ENCODE data around the gene CTU1. TPM values are rescaled to one million over a fixed set of nuclear protein-coding genes. Genes with fewer than 3 reads are reported as not detected.

Gene CTU1
- total and polyA plus RNA-seq, 2 donors (not counting 1 experiment from before 2014, with no cell fraction given), result 8.1 to 8.4 TPM

- H3K36me3 ChIP-seq (replicated peaks in 1 of 2; ENCODE audit: control extremely low read depth in 1 of 2, control insufficient read depth in 1 of 2, extremely low read depth in 1 of 2, insufficient read depth in 2 of 2, low read length in 1 of 2), result no peaks in the 10 kb centered on the region
- peaks cover 8 to 14% of the 10 kb centered on the region in 2 donors for H3K4me1 ChIP-seq (ENCODE audit: control insufficient read depth in 2 of 2, insufficient read depth in 2 of 2, low read length in 2 of 2)
- H3K4me3 Mint-ChIP-seq, result no peak overlapping the region
- H3K9me3 Mint-ChIP-seq (ENCODE audit: insufficient read depth), result no peaks in the 10 kb centered on the region
- H3K27me3 ChIP-seq (replicated peaks in 1 of 4; ENCODE audit: control extremely low read depth in 1 of 4, control insufficient read depth in 3 of 4, insufficient read depth in 4 of 4, low read length in 3 of 4), result peaks cover 0 to 7% (median 0%) of the 10 kb centered on the region in 4 experiments
- H3K79me2 ChIP-seq (ENCODE audit: control insufficient read depth, insufficient read depth, low read length), result no peaks in the 10 kb centered on the region
- TF ChIP-seq EZH2 (IDR thresholded peaks at IDR 0.05; ENCODE audit: borderline replicate concordance, insufficient read depth, low read depth, low read length, poor library complexity, severe bottlenecking) (no peak), CTCF (IDR thresholded peaks at IDR 0.05) (no peak)
- ATAC-seq (ENCODE audit: low read depth) (no peak), DNase-seq (no peak)
- no peaks in the 10 kb centered on the region for H3K9me3 ChIP-seq (ENCODE audit: control extremely low read depth in 1 of 3, control insufficient read depth in 2 of 3, insufficient read depth in 1 of 3, low read length in 2 of 3)
- ChIA-PET POLR2A (no interaction called here), CTCF (no interaction called here)
- no peak overlapping the region for H3K27ac Mint-ChIP-seq
- H4K20me1 ChIP-seq (ENCODE audit: control insufficient read depth, insufficient read depth, low read length, poor library complexity, severe bottlenecking), result no peaks in the 10 kb centered on the region
- H2AFZ ChIP-seq (ENCODE audit: insufficient read depth, low read depth, low read length, poor library complexity, severe bottlenecking), result no peak overlapping the region
- H3K4me3 ChIP-seq (ENCODE audit: control extremely low read depth in 1 of 5, extremely low read depth in 1 of 5, insufficient read depth in 1 of 5, low read depth in 2 of 5, low read length in 4 of 5), result no peak overlapping the region
- no peak overlapping the region for H3K4me2 ChIP-seq (replicated peaks; ENCODE audit: low read depth, low read length, poor library complexity, severe bottlenecking)
- 79% methylated on average over 4 of the region's 8 CpGs for WGBS (ENCODE audit: insufficient coverage)
- peaks cover 10% of the 10 kb centered on the region for H3K4me1 Mint-ChIP-seq
- intact Hi-C loops (cut with micrococcal nuclease), result no loop called here
- peaks cover 24% of the 10 kb centered on the region for H3K27me3 Mint-ChIP-seq
- no peak overlapping the region for H3K27ac ChIP-seq (ENCODE audit: low read length in 2 of 2)
- no peak overlapping the region for H3K9ac ChIP-seq (ENCODE audit: low read length)
Observed at GRCh38 chr19:51121257-51121656, 13.0 kb upstream of the CTU1 start.

- Mint-ChIP-seq H3K9me3 (ENCODE audit: insufficient read depth) (no peaks in the 10 kb centered on the region), H3K27me3 (peaks cover 30% of the 10 kb centered on the region), H3K4me3 (no peak overlapping the region), H3K4me1 (peaks cover 10% of the 10 kb centered on the region), H3K27ac (no peak overlapping the region)
- no peak overlapping the region for H3K4me2 ChIP-seq (replicated peaks; ENCODE audit: low read depth, low read length, poor library complexity, severe bottlenecking)
- TF ChIP-seq CTCF (IDR thresholded peaks at IDR 0.05) (no peak), EZH2 (IDR thresholded peaks at IDR 0.05; ENCODE audit: borderline replicate concordance, insufficient read depth, low read depth, low read length, poor library complexity, severe bottlenecking) (no peak)
- 84% methylated on average over 3 of the region's 6 CpGs for WGBS (ENCODE audit: insufficient coverage)
- ChIA-PET CTCF (no interaction called here), POLR2A (no interaction called here)
- no peaks in the 10 kb centered on the region for H3K79me2 ChIP-seq (ENCODE audit: control insufficient read depth, insufficient read depth, low read length)
- ATAC-seq (ENCODE audit: low read depth) (no peak), DNase-seq (no peak)
- H3K9me3 ChIP-seq (ENCODE audit: control extremely low read depth in 1 of 3, control insufficient read depth in 2 of 3, insufficient read depth in 1 of 3, low read length in 2 of 3), result no peaks in the 10 kb centered on the region
- no peak overlapping the region for H3K9ac ChIP-seq (ENCODE audit: low read length)
- peaks cover 8 to 14% of the 10 kb centered on the region in 2 donors for H3K4me1 ChIP-seq (ENCODE audit: control insufficient read depth in 2 of 2, insufficient read depth in 2 of 2, low read length in 2 of 2)
- peaks cover 0 to 2% (median 0%) of the 10 kb centered on the region in 4 experiments for H3K27me3 ChIP-seq (replicated peaks in 1 of 4; ENCODE audit: control extremely low read depth in 1 of 4, control insufficient read depth in 3 of 4, insufficient read depth in 4 of 4, low read length in 3 of 4)
- H2AFZ ChIP-seq (ENCODE audit: insufficient read depth, low read depth, low read length, poor library complexity, severe bottlenecking), result no peak overlapping the region
- no peaks in the 10 kb centered on the region for H3K36me3 ChIP-seq (replicated peaks in 1 of 2; ENCODE audit: control extremely low read depth in 1 of 2, control insufficient read depth in 1 of 2, extremely low read depth in 1 of 2, insufficient read depth in 2 of 2, low read length in 1 of 2)
- H3K4me3 ChIP-seq (ENCODE audit: control extremely low read depth in 1 of 5, extremely low read depth in 1 of 5, insufficient read depth in 1 of 5, low read depth in 2 of 5, low read length in 4 of 5), result no peak overlapping the region
- intact Hi-C loops (cut with micrococcal nuclease), result no loop called here
- no peak overlapping the region for H3K27ac ChIP-seq (ENCODE audit: low read length in 2 of 2)
- no peaks in the 10 kb centered on the region for H4K20me1 ChIP-seq (ENCODE audit: control insufficient read depth, insufficient read depth, low read length, poor library complexity, severe bottlenecking)
Observed at GRCh38 chr19:51120160-51120559, 12.0 kb upstream of the CTU1 start.

All from B cell (primary cell).